Osteoblast (primary cell): ENCODE measurements around the gene FASTKD3. TPM values are rescaled to one million over a fixed set of nuclear protein-coding genes. Genes with fewer than 3 reads are reported as not detected.

ENCODE experiments used
- DNase-seq: peaks from one replicate; pipeline ENCODE4 v3.0.0; 2011; ENCODE audit warnings: low spot score, mixed read lengths; ENCODE audit not compliant: insufficient read length; ENCODE audit errors: missing footprints
- H2AFZ ChIP-seq: 2 replicates; pipeline ENCODE4 v1.6.0; 2011; ENCODE audit warnings: mild to moderate bottlenecking, low read length
- H3K27ac ChIP-seq: 2 replicates; pipeline ENCODE4 v1.5.1; 2011; ENCODE audit warnings: mild to moderate bottlenecking, low read depth, low read length, moderate library complexity
- H3K27me3 ChIP-seq: 2 replicates; pipeline ENCODE4 v1.6.0; 2012; ENCODE audit warnings: mild to moderate bottlenecking, control low read depth, inconsistent platforms, low read length, moderate library complexity; ENCODE audit not compliant: insufficient read depth
- H3K36me3 ChIP-seq: 2 replicates; pipeline ENCODE4 v1.5.1; 2011; ENCODE audit warnings: mild to moderate bottlenecking, low read length, control low read depth, moderate library complexity; ENCODE audit not compliant: insufficient read depth
- H3K4me1 ChIP-seq: 2 replicates; pipeline ENCODE4 v1.5.1; 2011; ENCODE audit warnings: mild to moderate bottlenecking, low read length, control low read depth, moderate library complexity; ENCODE audit not compliant: insufficient read depth
- H3K4me2 ChIP-seq: 2 replicates; pipeline ENCODE4 v1.6.0; 2011; ENCODE audit warnings: mild to moderate bottlenecking, low read length; ENCODE audit not compliant: insufficient read depth
- H3K4me3 ChIP-seq: fragments of 200-600 bp; sonication (generic); 3 replicates; pipeline ENCODE4 v1.5.1; 2012; ENCODE audit warnings: mild to moderate bottlenecking, low read length, inconsistent platforms; ENCODE audit not compliant: insufficient read depth
- H3K79me2 ChIP-seq: 2 replicates; pipeline ENCODE4 v1.6.0; 2012; ENCODE audit warnings: mild to moderate bottlenecking, low read length, control low read depth, inconsistent platforms; ENCODE audit not compliant: insufficient read depth
- H3K9me3 ChIP-seq: 2 replicates; pipeline ENCODE4 v1.5.1; 2011; ENCODE audit warnings: low read depth, low read length, control low read depth
- H4K20me1 ChIP-seq: 2 replicates; pipeline ENCODE4 v1.6.0; 2012; ENCODE audit warnings: mild to moderate bottlenecking, low read length, control low read depth; ENCODE audit not compliant: insufficient read depth
- CTCF ChIP-seq: IDR thresholded peaks from 2 replicates; pipeline ENCODE4 v1.5.1; 2011; ENCODE audit warnings: mild to moderate bottlenecking, low read depth, low read length, moderate library complexity; ENCODE audit errors: extremely low read depth
- total RNA-seq: library from RNA; depleted of rRNA; stranded (reverse); fragments of >200 nt; gene quantifications from 2 replicates; pipeline ENCODE4 v1.2.3, GENCODE V29; 2012

The FASTKD3 gene
- total RNA-seq, 1 donor: 10.9 TPM

DNA sequence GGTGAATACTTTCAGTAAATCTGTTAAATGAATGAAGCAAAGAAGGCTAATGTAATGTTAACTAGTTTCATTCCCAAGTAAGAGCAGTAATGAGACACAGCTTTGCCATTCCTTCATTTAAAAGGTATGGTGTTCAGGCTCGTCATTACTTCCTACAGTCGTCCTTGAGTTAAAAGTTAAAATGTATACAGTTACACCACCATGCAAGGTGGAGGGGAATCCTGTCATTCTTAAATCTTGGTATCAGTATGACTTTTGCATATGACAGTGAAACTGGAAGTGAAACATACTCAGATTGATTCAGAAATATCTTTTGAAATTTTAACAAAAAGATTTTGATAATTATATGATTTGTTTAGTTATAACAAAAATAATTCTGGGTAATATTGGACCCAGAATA, 26.0 kb upstream of the FASTKD3 start:
- no peak overlapping the region for H3K4me3 ChIP-seq
- H3K36me3 ChIP-seq: peaks cover 70% of the 10 kb centered on the region
- H3K9me3 ChIP-seq: no peaks in the 10 kb centered on the region
- no peak for TF ChIP-seq CTCF
- no peaks in the 10 kb centered on the region for H3K4me1 ChIP-seq
- H3K27ac ChIP-seq: no peak overlapping the region
- no peaks in the 10 kb centered on the region for H3K79me2 ChIP-seq
- no peak for DNase-seq
- no peaks in the 10 kb centered on the region for H4K20me1 ChIP-seq
- no peak overlapping the region for H3K4me2 ChIP-seq
- no peak overlapping the region for H2AFZ ChIP-seq
- H3K27me3 ChIP-seq: no peaks in the 10 kb centered on the region

GRCh38 chr5:7894439-7894838, 25.6 kb upstream of the FASTKD3 start:
- TF ChIP-seq CTCF: no peak
- peaks cover 72% of the 10 kb centered on the region for H3K36me3 ChIP-seq
- H3K4me2 ChIP-seq: no peak overlapping the region
- H3K27me3 ChIP-seq: no peaks in the 10 kb centered on the region
- no peak overlapping the region for H2AFZ ChIP-seq
- no peaks in the 10 kb centered on the region for H3K9me3 ChIP-seq
- no peaks in the 10 kb centered on the region for H3K4me1 ChIP-seq
- H3K27ac ChIP-seq: no peak overlapping the region
- no peak overlapping the region for H3K4me3 ChIP-seq
- DNase-seq: no peak
- no peaks in the 10 kb centered on the region for H4K20me1 ChIP-seq
- H3K79me2 ChIP-seq: no peaks in the 10 kb centered on the region

DNA sequence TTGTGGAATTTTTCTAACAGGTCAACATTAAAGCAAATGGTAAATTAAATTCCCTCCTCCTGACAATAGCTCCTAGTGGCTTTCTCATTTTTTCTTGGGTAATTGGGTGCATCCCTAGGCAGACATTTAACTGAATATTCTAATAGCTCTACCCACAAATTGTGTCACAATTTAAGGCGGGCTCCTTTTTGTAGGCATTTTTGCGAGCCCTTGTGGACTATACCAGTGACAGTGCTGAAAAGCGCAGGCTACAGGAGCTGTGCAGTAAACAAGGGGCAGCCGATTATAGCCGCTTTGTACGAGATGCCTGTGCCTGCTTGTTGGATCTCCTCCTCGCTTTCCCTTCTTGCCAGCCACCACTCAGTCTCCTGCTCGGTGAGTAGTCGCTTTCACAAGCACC, 20.1 kb upstream of the FASTKD3 start:
- no peaks in the 10 kb centered on the region for H4K20me1 ChIP-seq
- no peaks in the 10 kb centered on the region for H3K27me3 ChIP-seq
- no peaks in the 10 kb centered on the region for H3K9me3 ChIP-seq
- no peaks in the 10 kb centered on the region for H3K4me1 ChIP-seq
- no peak overlapping the region for H2AFZ ChIP-seq
- peaks cover 55% of the 10 kb centered on the region for H3K36me3 ChIP-seq
- TF ChIP-seq CTCF: no peak
- no peaks in the 10 kb centered on the region for H3K79me2 ChIP-seq
- H3K4me3 ChIP-seq: no peak overlapping the region
- no peak overlapping the region for H3K27ac ChIP-seq
- DNase-seq: no peak
- H3K4me2 ChIP-seq: no peak overlapping the region

DNA sequence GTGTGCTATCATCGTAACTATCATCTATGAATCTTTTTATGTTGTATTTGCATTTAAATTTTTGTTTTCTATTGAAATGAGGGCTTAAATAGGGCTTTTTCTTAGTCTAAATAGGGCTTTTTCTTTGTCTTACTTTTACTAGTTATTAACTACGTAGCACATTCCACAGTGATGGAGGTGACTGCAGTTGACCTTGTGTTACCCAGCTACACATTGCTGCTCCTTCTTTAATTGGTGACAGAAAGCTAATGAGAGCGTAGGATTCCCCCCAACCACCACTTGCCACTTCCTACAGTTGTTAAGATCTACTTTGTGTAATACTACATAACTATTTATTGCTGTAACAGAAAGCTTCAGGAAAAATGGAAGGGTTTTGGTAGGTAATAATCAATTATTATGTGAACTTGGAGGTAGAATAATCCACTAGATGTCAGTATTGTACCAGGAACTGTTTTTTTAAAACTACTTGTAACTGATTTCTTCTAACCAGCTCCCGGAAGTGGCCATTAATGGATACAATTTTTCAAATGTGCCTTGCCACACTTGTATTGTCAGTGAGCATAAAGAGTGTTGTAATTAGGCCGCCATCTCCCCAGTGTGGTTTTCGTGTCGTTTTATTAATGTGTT, 18.1 kb upstream of the FASTKD3 start:
- peak; percentile 55 for DNase-seq
- H3K9me3 ChIP-seq: no peaks in the 10 kb centered on the region
- no peak overlapping the region for H3K27ac ChIP-seq
- H3K79me2 ChIP-seq: peaks cover 6% of the 10 kb centered on the region
- H4K20me1 ChIP-seq: no peaks in the 10 kb centered on the region
- H3K4me1 ChIP-seq: no peaks in the 10 kb centered on the region
- no peak overlapping the region for H2AFZ ChIP-seq
- no peak overlapping the region for H3K4me3 ChIP-seq
- peak; percentile 64 for TF ChIP-seq CTCF
- H3K4me2 ChIP-seq: no peak overlapping the region
- peaks cover 60% of the 10 kb centered on the region for H3K36me3 ChIP-seq
- no peaks in the 10 kb centered on the region for H3K27me3 ChIP-seq
